Caco-2 (cell line): ENCODE data around the gene KMT2C. TPM values are rescaled to one million over a fixed set of nuclear protein-coding genes. Genes with fewer than 3 reads are reported as not detected.
"Not testable (repeated sequence)": the region's sequence is repeated elsewhere in the genome, so short reads cannot be mapped to it uniquely, and the experiment has no call there.

Experiments used
- BruUV-seq: library from RNA; stranded (reverse); fragments of 400-500 nt; replicated peaks from 2 replicates; lab custom pipeline; 2021; lab: Mats Ljungman, UMichigan
- CTCF ChIA-PET: fragments of 300-600 bp; sonication (Branson Sonifier 250); formaldehyde crosslinking; loops from one replicate; lab custom pipeline; 2022; ENCODE audit warnings: antibody characterized with exemption; lab: Charles Lee
- POLR2A ChIA-PET: fragments of 300-600 bp; sonication (Branson Sonifier 250); formaldehyde crosslinking; loops from one replicate; lab custom pipeline; 2022; ENCODE audit warnings: antibody characterized with exemption; lab: Charles Lee
- DNase-seq, 2 experiments: peaks; one replicate each; pipeline versions ENCODE4 v3.0.0 to v3.0.0-alpha.2; 2020 to 2022
- H3K27me3 ChIP-seq: replicated peaks from 2 replicates; pipeline ENCODE4 v1.6.0; 2011; ENCODE audit warnings: low read length; ENCODE audit not compliant: control insufficient read depth, insufficient read depth
- H3K36me3 ChIP-seq: 2 replicates; pipeline ENCODE4 v1.5.1; 2011; ENCODE audit warnings: low read length; ENCODE audit not compliant: control insufficient read depth, insufficient read depth
- H3K4me1 ChIP-seq: fragments of 250-450 bp; sonication (Bioruptor Pico); 2 replicates; pipeline ENCODE4 v1.5.1; 2020; ENCODE audit warnings: mild to moderate bottlenecking
- H3K4me3 ChIP-seq: 2 replicates; pipeline ENCODE4 v1.5.1; 2011; ENCODE audit warnings: low read depth, mild to moderate bottlenecking, control low read depth, low read length
- H3K9me3 ChIP-seq: fragments of 250-450 bp; sonication (Bioruptor Pico); 2 replicates; pipeline ENCODE4 v1.5.1; 2020; ENCODE audit warnings: mild to moderate bottlenecking, moderate library complexity
- H3K27ac Mint-ChIP-seq: one replicate; pipeline ENCODE4 v1.8.0; 2022; ENCODE audit warnings: mixed read lengths; ENCODE audit not compliant: unreplicated experiment
- H3K27me3 Mint-ChIP-seq: one replicate; pipeline ENCODE4 v1.8.0; 2022; ENCODE audit warnings: mixed read lengths; ENCODE audit not compliant: insufficient read depth, unreplicated experiment
- H3K36me3 Mint-ChIP-seq: one replicate; pipeline ENCODE4 v1.8.0; 2022; ENCODE audit warnings: mild to moderate bottlenecking, mixed read lengths; ENCODE audit not compliant: insufficient read depth, unreplicated experiment
- H3K4me1 Mint-ChIP-seq: one replicate; pipeline ENCODE4 v1.8.0; 2022; ENCODE audit warnings: low read depth, mixed read lengths; ENCODE audit not compliant: unreplicated experiment
- H3K4me3 Mint-ChIP-seq: one replicate; pipeline ENCODE4 v1.8.0; 2022; ENCODE audit warnings: mild to moderate bottlenecking, moderate library complexity, mixed read lengths; ENCODE audit not compliant: unreplicated experiment
- H3K9me3 Mint-ChIP-seq: one replicate; pipeline ENCODE4 v1.8.0; 2022; ENCODE audit warnings: mixed read lengths; ENCODE audit not compliant: unreplicated experiment
- intact Hi-C: fragments of 100-400 bp; cut with micrococcal nuclease; formaldehyde crosslinking; loops from one replicate; pipeline ENCODE4 v1.10.0; 2022; ENCODE audit not compliant: unreplicated experiment
- total RNA-seq: library from RNA; stranded (reverse); gene quantifications from 2 replicates; pipeline ENCODE4 v1.2.3, GENCODE V29; 2022
- TF ChIP-seq, protein P1 (sequence below), 2 experiments: fragments of 200-600 bp in 1 of 2; IDR thresholded peaks; 1 replicate in 1 of 2; 2 replicates in 1 of 2; pipeline versions ENCODE4 v1.5.1 to v1.8.0; 2011 to 2022; ENCODE audit warnings: antibody characterized with exemption in 1 of 2, control low read depth in 1 of 2, inconsistent platforms in 1 of 2, low read depth in 1 of 2, low read length in 1 of 2, mild to moderate bottlenecking in 1 of 2, moderate library complexity in 1 of 2; ENCODE audit not compliant: insufficient read depth in 1 of 2, severe bottlenecking in 1 of 2, unreplicated experiment in 1 of 2

KMT2C gene
- total RNA-seq, 1 experiment from 2014 or later, result 59.5 TPM

DNA sequence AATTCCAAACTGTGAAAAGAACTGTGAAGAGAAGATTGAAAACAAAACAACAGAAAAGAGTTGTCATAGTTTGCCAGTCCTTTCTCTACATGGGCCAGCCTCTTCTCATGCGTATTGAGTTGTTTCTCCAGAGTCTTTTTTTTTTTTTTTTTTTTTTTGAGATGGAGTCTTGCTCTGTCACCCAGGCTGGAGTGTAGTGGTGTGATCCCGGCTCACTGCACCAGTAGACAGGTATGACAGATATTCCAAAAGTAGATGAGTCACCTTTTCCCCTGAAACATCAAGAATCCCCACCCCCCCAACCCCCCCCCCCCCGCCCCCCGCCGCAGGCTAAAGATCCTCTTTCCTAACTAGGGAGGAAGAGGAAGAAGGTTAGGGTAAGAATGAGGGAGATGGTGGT lies 15.6 kb upstream of the KMT2C start:
- no peaks in the 10 kb centered on the region for H3K4me1 ChIP-seq
- H3K4me3 ChIP-seq, result no peak overlapping the region
- H3K27me3 ChIP-seq, result no peaks in the 10 kb centered on the region
- Mint-ChIP-seq H3K4me3 (no peak overlapping the region), H3K4me1 (peaks cover 6% of the 10 kb centered on the region), H3K27me3 (no peaks in the 10 kb centered on the region), H3K9me3 (no peaks in the 10 kb centered on the region), H3K27ac (no peak overlapping the region), H3K36me3 (no peaks in the 10 kb centered on the region)
- no peak for DNase-seq
- CTCF ChIA-PET, result no interaction called here
- TF ChIP-seq, protein P1, sequence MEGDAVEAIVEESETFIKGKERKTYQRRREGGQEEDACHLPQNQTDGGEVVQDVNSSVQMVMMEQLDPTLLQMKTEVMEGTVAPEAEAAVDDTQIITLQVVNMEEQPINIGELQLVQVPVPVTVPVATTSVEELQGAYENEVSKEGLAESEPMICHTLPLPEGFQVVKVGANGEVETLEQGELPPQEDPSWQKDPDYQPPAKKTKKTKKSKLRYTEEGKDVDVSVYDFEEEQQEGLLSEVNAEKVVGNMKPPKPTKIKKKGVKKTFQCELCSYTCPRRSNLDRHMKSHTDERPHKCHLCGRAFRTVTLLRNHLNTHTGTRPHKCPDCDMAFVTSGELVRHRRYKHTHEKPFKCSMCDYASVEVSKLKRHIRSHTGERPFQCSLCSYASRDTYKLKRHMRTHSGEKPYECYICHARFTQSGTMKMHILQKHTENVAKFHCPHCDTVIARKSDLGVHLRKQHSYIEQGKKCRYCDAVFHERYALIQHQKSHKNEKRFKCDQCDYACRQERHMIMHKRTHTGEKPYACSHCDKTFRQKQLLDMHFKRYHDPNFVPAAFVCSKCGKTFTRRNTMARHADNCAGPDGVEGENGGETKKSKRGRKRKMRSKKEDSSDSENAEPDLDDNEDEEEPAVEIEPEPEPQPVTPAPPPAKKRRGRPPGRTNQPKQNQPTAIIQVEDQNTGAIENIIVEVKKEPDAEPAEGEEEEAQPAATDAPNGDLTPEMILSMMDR (IDR thresholded peaks at IDR 0.05; ENCODE audit: insufficient read depth in 1 of 2, low read depth in 1 of 2, low read length in 1 of 2, severe bottlenecking in 1 of 2, unreplicated experiment in 1 of 2), result no peak
- POLR2A ChIA-PET, result no interaction called here
- intact Hi-C loops, result no loop called here
- no peaks in the 10 kb centered on the region for H3K9me3 ChIP-seq
- BruUV-seq, result no TSS peak
- H3K36me3 ChIP-seq, result no peaks in the 10 kb centered on the region

- BruUV-seq, CTCF ChIA-PET, H3K4me3 Mint-ChIP-seq, H3K4me1 Mint-ChIP-seq, POLR2A ChIA-PET, H3K4me3 ChIP-seq, H3K27me3 ChIP-seq, H3K9me3 Mint-ChIP-seq, H3K4me1 ChIP-seq, H3K9me3 ChIP-seq, DNase-seq, H3K27me3 Mint-ChIP-seq, H3K36me3 ChIP-seq, intact Hi-C loops, H3K27ac Mint-ChIP-seq, H3K36me3 Mint-ChIP-seq: not testable (repeated sequence)
These were observed 9.7 kb upstream of the KMT2C start for GRCh38 chr7:152445386-152446008.

GRCh38 chr7:152443586-152443985 lies 7.8 kb upstream of the KMT2C start:
- no peaks in the 10 kb centered on the region for H3K27me3 ChIP-seq
- no peaks in the 10 kb centered on the region for H3K36me3 Mint-ChIP-seq
- no TSS peak for BruUV-seq
- no peaks in the 10 kb centered on the region for H3K27me3 Mint-ChIP-seq
- H3K9me3 Mint-ChIP-seq, result no peaks in the 10 kb centered on the region
- ChIA-PET POLR2A (no interaction called here), CTCF (no interaction called here)
- H3K4me3 ChIP-seq, result no peak overlapping the region
- intact Hi-C loops, result no loop called here
- H3K4me1 Mint-ChIP-seq, result peaks cover 4% of the 10 kb centered on the region
- no peaks in the 10 kb centered on the region for H3K4me1 ChIP-seq
- no peak overlapping the region for H3K4me3 Mint-ChIP-seq
- DNase-seq, result no peak
- no peaks in the 10 kb centered on the region for H3K9me3 ChIP-seq
- H3K36me3 ChIP-seq, result no peaks in the 10 kb centered on the region
- TF ChIP-seq, protein P1 (IDR thresholded peaks at IDR 0.05; ENCODE audit: insufficient read depth in 1 of 2, low read depth in 1 of 2, low read length in 1 of 2, severe bottlenecking in 1 of 2, unreplicated experiment in 1 of 2), result no peak
- H3K27ac Mint-ChIP-seq, result no peak overlapping the region
